Esophagus (tissue), 2 donors: ENCODE results near the gene PARD3B. TPM values are rescaled to one million over a fixed set of nuclear protein-coding genes. Genes with fewer than 3 reads are reported as not detected.

ENCODE experiments used
- H3K27ac ChIP-seq, 2 donors: one replicate each; pipeline ENCODE4 v1.5.1; 2013; ENCODE audit warnings: low read depth in 2 of 2, mild to moderate bottlenecking in 2 of 2, inconsistent platforms in 1 of 2, low read length in 1 of 2, moderate library complexity in 1 of 2
- H3K27me3 ChIP-seq, 2 donors: one replicate each; pipeline ENCODE4 v1.6.1; 2013; ENCODE audit warnings: low read length in 2 of 2, control low read depth in 1 of 2, mild to moderate bottlenecking in 1 of 2; ENCODE audit not compliant: insufficient read depth in 2 of 2, control insufficient read depth in 1 of 2
- H3K36me3 ChIP-seq, 2 donors: one replicate each; pipeline ENCODE4 v1.6.1; 2013; ENCODE audit warnings: low read length in 1 of 2; ENCODE audit not compliant: control insufficient read depth in 2 of 2, insufficient read depth in 2 of 2
- H3K4me1 ChIP-seq, 2 donors: one replicate each; pipeline ENCODE4 v1.6.1; 2013; ENCODE audit warnings: low read length in 1 of 2; ENCODE audit not compliant: control insufficient read depth in 2 of 2, insufficient read depth in 2 of 2
- H3K4me3 ChIP-seq, 2 donors: one replicate each; pipeline ENCODE4 v1.5.1; 2013; ENCODE audit warnings: low read length in 2 of 2, mild to moderate bottlenecking in 2 of 2, low read depth in 1 of 2, moderate library complexity in 1 of 2
- H3K9me3 ChIP-seq, 2 donors: one replicate each; pipeline ENCODE4 v1.6.1; 2013; ENCODE audit warnings: mild to moderate bottlenecking in 2 of 2, low read depth in 1 of 2, low read length in 1 of 2, moderate library complexity in 1 of 2; ENCODE audit not compliant: control insufficient read depth in 2 of 2, insufficient read depth in 1 of 2
- whole genome bisulfite sequencing, 2 donors: extraction: QIAGEN DNeasy Blood & Tissue Kit; methylation state at CpG; one replicate each; pipeline ENCODE4 v1.1.7; 2013; 5-methylcytosine and 5-hydroxymethylcytosine counted together
- polyA plus RNA-seq, 2 donors: library from polyadenylated mRNA; stranded (reverse); fragments of 200-250 nt; gene quantifications; one replicate each; pipeline ENCODE4 v1.2.3, GENCODE V29; 2013
- donor health status: healthy with polysubstance abuse.
- donor health status: Bipolar disorder and iron deficiency.

The PARD3B gene
- polyA plus RNA-seq, 2 donors = 1.2 to 1.3 TPM

GRCh38 chr2:204560902-204561301, 15.6 kb downstream of the PARD3B start:
- Histone ChIP-seq H3K27me3 (no peaks in the 10 kb centered on the region), H3K4me3 (no peak overlapping the region)
- 90 to 95% methylated on average over 3 of the region's 3 CpGs for WGBS, 2 donors

GRCh38 chr2:204561771-204562170, 16.5 kb downstream of the PARD3B start:
- Histone ChIP-seq H3K27ac (no peak overlapping the region), H3K4me3 (no peak overlapping the region), H3K4me1 (no peaks in the 10 kb centered on the region), H3K9me3 (no peaks in the 10 kb centered on the region), H3K27me3 (no peaks in the 10 kb centered on the region), H3K36me3 (no peaks in the 10 kb centered on the region)
- 82 to 87% methylated on average over 8 of the region's 8 CpGs for WGBS, 2 donors

More at GRCh38 chr2:204560902-204561301, 15.6 kb downstream of the PARD3B start:
- no peaks in the 10 kb centered on the region for H3K9me3 ChIP-seq
- H3K4me1 ChIP-seq = no peaks in the 10 kb centered on the region
- H3K36me3 ChIP-seq = no peaks in the 10 kb centered on the region
- H3K27ac ChIP-seq = no peak overlapping the region

- H3K27me3 ChIP-seq = no peaks in the 10 kb centered on the region
- no peak overlapping the region for H3K27ac ChIP-seq
- no peaks in the 10 kb centered on the region for H3K4me1 ChIP-seq
- no peak overlapping the region for H3K4me3 ChIP-seq
- no peaks in the 10 kb centered on the region for H3K9me3 ChIP-seq
- WGBS, 2 donors = 63 to 76% methylated on average over 2 of the region's 2 CpGs
- H3K36me3 ChIP-seq = no peaks in the 10 kb centered on the region
Measured at GRCh38 chr2:204566439-204566838, 21.2 kb downstream of the PARD3B start.

GRCh38 chr2:204570421-204570820, 25.1 kb downstream of the PARD3B start:
- Histone ChIP-seq H3K4me3 (no peak overlapping the region), H3K36me3 (no peaks in the 10 kb centered on the region), H3K4me1 (peaks cover 0 to 4% of the 10 kb centered on the region in 2 donors), H3K9me3 (no peaks in the 10 kb centered on the region), H3K27ac (no peak overlapping the region), H3K27me3 (no peaks in the 10 kb centered on the region)
- WGBS, 2 donors = 89 to 90% methylated on average over 1 of the region's 1 CpG

- H3K27me3 ChIP-seq = no peaks in the 10 kb centered on the region
- H3K4me1 ChIP-seq = peaks cover 0 to 4% of the 10 kb centered on the region in 2 donors
- no peak overlapping the region for H3K4me3 ChIP-seq
- WGBS, 2 donors = 68 to 74% methylated on average over 2 of the region's 2 CpGs
- H3K36me3 ChIP-seq = no peaks in the 10 kb centered on the region
- H3K9me3 ChIP-seq = no peaks in the 10 kb centered on the region
- no peak overlapping the region for H3K27ac ChIP-seq
Measured at GRCh38 chr2:204571041-204571440, 25.8 kb downstream of the PARD3B start.

- H3K27me3 ChIP-seq = no peaks in the 10 kb centered on the region
- H3K36me3 ChIP-seq = no peaks in the 10 kb centered on the region
- WGBS, 2 donors = 90 to 97% methylated on average over 2 of the region's 2 CpGs
- H3K4me3 ChIP-seq = no peak overlapping the region
- no peak overlapping the region for H3K27ac ChIP-seq
- peaks cover 0 to 4% of the 10 kb centered on the region in 2 donors for H3K4me1 ChIP-seq
- no peaks in the 10 kb centered on the region for H3K9me3 ChIP-seq
Measured at GRCh38 chr2:204571911-204572310, 26.6 kb downstream of the PARD3B start.

- no peak overlapping the region for H3K4me3 ChIP-seq
- H3K9me3 ChIP-seq = no peaks in the 10 kb centered on the region
- H3K27me3 ChIP-seq = no peaks in the 10 kb centered on the region
- no peak overlapping the region for H3K27ac ChIP-seq
- no peaks in the 10 kb centered on the region for H3K36me3 ChIP-seq
- WGBS, 2 donors = 90 to 92% methylated on average over 2 of the region's 2 CpGs
- peaks cover 0 to 4% of the 10 kb centered on the region in 2 donors for H3K4me1 ChIP-seq
Measured at GRCh38 chr2:204573221-204573620, 27.9 kb downstream of the PARD3B start.

- WGBS, 2 donors = 86 to 87% methylated on average over 4 of the region's 4 CpGs
- Histone ChIP-seq H3K4me3 (no peak overlapping the region), H3K36me3 (peaks cover 0 to 4% of the 10 kb centered on the region in 2 donors), H3K4me1 (peaks cover 0 to 4% of the 10 kb centered on the region in 2 donors), H3K27me3 (no peaks in the 10 kb centered on the region), H3K9me3 (no peaks in the 10 kb centered on the region), H3K27ac (no peak overlapping the region)
Measured at GRCh38 chr2:204574486-204574885, 29.2 kb downstream of the PARD3B start.

GRCh38 chr2:204575463-204575862, 30.2 kb downstream of the PARD3B start:
- Histone ChIP-seq H3K27me3 (no peaks in the 10 kb centered on the region), H3K4me3 (no peak overlapping the region), H3K9me3 (no peaks in the 10 kb centered on the region), H3K27ac (no peak overlapping the region), H3K4me1 (peaks cover 0 to 4% of the 10 kb centered on the region in 2 donors), H3K36me3 (peaks cover 0 to 4% of the 10 kb centered on the region in 2 donors)
- WGBS, 2 donors = 78 to 83% methylated on average over 3 of the region's 3 CpGs

GRCh38 chr2:204576362-204576979, 31.2 kb downstream of the PARD3B start:
- no peak overlapping the region for H3K27ac ChIP-seq
- no peaks in the 10 kb centered on the region for H3K9me3 ChIP-seq
- H3K4me3 ChIP-seq = no peak overlapping the region
- peaks cover 0 to 4% of the 10 kb centered on the region in 2 donors for H3K36me3 ChIP-seq
- H3K4me1 ChIP-seq = peaks cover 0 to 4% of the 10 kb centered on the region in 2 donors
- WGBS, 2 donors = 93% methylated on average over 6 of the region's 6 CpGs
- H3K27me3 ChIP-seq = no peaks in the 10 kb centered on the region
